ENCODE measurements around the gene CIDEA. TPM values are rescaled to one million over a fixed set of nuclear protein-coding genes. Genes with fewer than 3 reads are reported as not detected.

Gene CIDEA
- total RNA-seq, 1 experiment from 2014 or later: not detected

- no peaks in the 10 kb centered on the region for H4K20me1 ChIP-seq (ENCODE audit: low read length)
- no peak for DNase-seq
- peak within 1 kb of the TSS; percentile 78 for H3K27ac ChIP-seq (ENCODE audit: low read length)
- intact Hi-C loops (cut with micrococcal nuclease): loop anchor here (1.0 kb wide), 1 partner anchor 20 kb away; no protein-coding TSS in a partner anchor
- BruUV-seq (replicated peaks): no TSS peak
- H3K9ac ChIP-seq (ENCODE audit: low read length): peak within 1 kb of the TSS; percentile 86
- H3K4me2 ChIP-seq (ENCODE audit: low read length): peak within 1 kb of the TSS; percentile 92
- H2AFZ ChIP-seq (ENCODE audit: low read length): peak within 1 kb of the TSS; percentile 75
- peaks cover 11% of the 10 kb centered on the region for H3K36me3 ChIP-seq (ENCODE audit: low read depth, low read length)
- ChIA-PET POLR2A (ENCODE audit: unreplicated experiment) (no interaction called here), CTCF (no interaction called here)
- ATAC-seq: peak; percentile 6
- peaks cover 8% of the 10 kb centered on the region; the same call in 1 of the 2 replicates for H3K79me2 ChIP-seq (ENCODE audit: low read length)
- peak within 1 kb of the TSS; percentile 71 for H3K4me3 ChIP-seq (ENCODE audit: low read length)
- H3K9me3 ChIP-seq (ENCODE audit: low read length): peaks cover 9% of the 10 kb centered on the region; the same call in 1 of the 2 replicates
- no peak for TF ChIP-seq CTCF (conservative IDR thresholded peaks at IDR 0.05; ENCODE audit: low read depth, low read length)
- TF ChIP-seq EZH2 (IDR thresholded peaks at IDR 0.05; ENCODE audit: low read length, unreplicated experiment): no peak
- no peak for TF ChIP-seq EZH2phosphoT487 (IDR thresholded peaks at IDR 0.05; ENCODE audit: borderline replicate concordance, low read length)
- H3F3A ChIP-seq (ENCODE audit: low read length, unreplicated experiment): no peaks in the 10 kb centered on the region
- H3K4me1 ChIP-seq (ENCODE audit: insufficient read depth, low read length): peaks cover 22% of the 10 kb centered on the region
- H3K27me3 ChIP-seq (ENCODE audit: low read length): no peaks in the 10 kb centered on the region
- H3K9me2 ChIP-seq (replicated peaks; ENCODE audit: low read length): no peaks in the 10 kb centered on the region
Observed at GRCh38 chr18:12307701-12308385, 53.7 kb downstream of the CIDEA start, which contains the start of gene TUBB6. Gene TUBB6 (plus strand): TSS chr18:12308241. CDS start chr18:12308293, 52 bp downstream.

GRCh38 chr18:12308386-12309100 is 54.4 kb downstream of the CIDEA start:
- TF ChIP-seq CTCF (conservative IDR thresholded peaks at IDR 0.05; ENCODE audit: low read depth, low read length) (no peak), EZH2 (IDR thresholded peaks at IDR 0.05; ENCODE audit: low read length, unreplicated experiment) (no peak), EZH2phosphoT487 (IDR thresholded peaks at IDR 0.05; ENCODE audit: borderline replicate concordance, low read length) (no peak)

More at GRCh38 chr18:12308386-12309100, 54.4 kb downstream of the CIDEA start:
- peak overlapping the region; percentile 86 for H3K9ac ChIP-seq (ENCODE audit: low read length)
- peak overlapping the region; percentile 71 for H3K4me3 ChIP-seq (ENCODE audit: low read length)
- intact Hi-C loops (cut with micrococcal nuclease): loop anchor here (1.0 kb wide), 1 partner anchor 20 kb away; no protein-coding TSS in a partner anchor
- H3F3A ChIP-seq (ENCODE audit: low read length, unreplicated experiment): no peaks in the 10 kb centered on the region
- peak overlapping the region; percentile 92 for H3K4me2 ChIP-seq (ENCODE audit: low read length)
- H3K4me1 ChIP-seq (ENCODE audit: insufficient read depth, low read length): peaks cover 22% of the 10 kb centered on the region
- ChIA-PET CTCF (interaction anchor here (0.5 to 1.1 kb wide), 2 partner anchors 26 to 37 kb away, joined by 3 to 5 read pairs; no protein-coding TSS in a partner anchor), POLR2A (ENCODE audit: unreplicated experiment) (no interaction called here)
- peak overlapping the region; percentile 78 for H3K27ac ChIP-seq (ENCODE audit: low read length)
- peaks cover 9% of the 10 kb centered on the region; the same call in 1 of the 2 replicates for H3K9me3 ChIP-seq (ENCODE audit: low read length)
- no peaks in the 10 kb centered on the region for H4K20me1 ChIP-seq (ENCODE audit: low read length)
- no peaks in the 10 kb centered on the region for H3K27me3 ChIP-seq (ENCODE audit: low read length)
- no TSS peak for BruUV-seq (replicated peaks)
- peaks cover 11% of the 10 kb centered on the region for H3K36me3 ChIP-seq (ENCODE audit: low read depth, low read length)
- peak overlapping the region; percentile 75 for H2AFZ ChIP-seq (ENCODE audit: low read length)
- DNase-seq: peak; percentile 81
- H3K9me2 ChIP-seq (replicated peaks; ENCODE audit: low read length): no peaks in the 10 kb centered on the region
- H3K79me2 ChIP-seq (ENCODE audit: low read length): peaks cover 8% of the 10 kb centered on the region; the same call in 1 of the 2 replicates
- peak; percentile 76 for ATAC-seq

Measured in PC-3 (cell line).